ENCODE data around the gene MYL6B.
"Not testable (repeated sequence)": the region's sequence is repeated elsewhere in the genome, so short reads cannot be mapped to it uniquely, and the experiment has no call there.

MYL6B gene

GRCh38 chr12:56154246-56154771, 1.9 kb downstream of the MYL6B start:
- no peaks in the 10 kb centered on the region for H3K9me3 Mint-ChIP-seq
- H3K4me3 Mint-ChIP-seq: no peak overlapping the region
- H3K36me3 Mint-ChIP-seq: peaks cover 2% of the 10 kb centered on the region
- H3K4me1 Mint-ChIP-seq: peaks cover 25% of the 10 kb centered on the region
- no peak overlapping the region for H3K27ac Mint-ChIP-seq
- no peak for DNase-seq (ENCODE audit: low spot score in 2 of 2)
- no peaks in the 10 kb centered on the region for H3K27me3 Mint-ChIP-seq
- no peak for ATAC-seq (ENCODE audit: low read depth)

GRCh38 chr12:56154818-56155217, 2.4 kb downstream of the MYL6B start:
- no peak overlapping the region for H3K27ac Mint-ChIP-seq

GRCh38 chr12:56155256-56155845, 3.0 kb downstream of the MYL6B start:
- H3K9me3 Mint-ChIP-seq: no peaks in the 10 kb centered on the region
- DNase-seq (ENCODE audit: low spot score in 2 of 2) (no peak), ATAC-seq (ENCODE audit: low read depth) (no peak)
- peaks cover 7% of the 10 kb centered on the region for H3K36me3 Mint-ChIP-seq
- H3K27me3 Mint-ChIP-seq: no peaks in the 10 kb centered on the region
- H3K4me3 Mint-ChIP-seq: peak overlapping the region; percentile 46
- peaks cover 36% of the 10 kb centered on the region for H3K4me1 Mint-ChIP-seq
- no peak overlapping the region for H3K27ac Mint-ChIP-seq

More at GRCh38 chr12:56154818-56155217, 2.4 kb downstream of the MYL6B start:
- no peaks in the 10 kb centered on the region for H3K27me3 Mint-ChIP-seq
- DNase-seq (ENCODE audit: low spot score in 2 of 2): no peak
- H3K4me1 Mint-ChIP-seq: peaks cover 31% of the 10 kb centered on the region
- no peak overlapping the region for H3K4me3 Mint-ChIP-seq
- peaks cover 3% of the 10 kb centered on the region for H3K36me3 Mint-ChIP-seq
- H3K9me3 Mint-ChIP-seq: no peaks in the 10 kb centered on the region
- ATAC-seq (ENCODE audit: low read depth): no peak

- not testable (repeated sequence) for ATAC-seq (ENCODE audit: low read depth); H3K9me3 Mint-ChIP-seq; H3K27me3 Mint-ChIP-seq; DNase-seq (ENCODE audit: low spot score in 2 of 2)
- Mint-ChIP-seq H3K4me1 (peaks cover 40% of the 10 kb centered on the region), H3K4me3 (peak overlapping the region; percentile 96), H3K27ac (peak overlapping the region; percentile 98), H3K36me3 (peaks cover 12% of the 10 kb centered on the region)
These were observed 4.2 kb downstream of the MYL6B start for GRCh38 chr12:56156464-56157200.

- ATAC-seq (ENCODE audit: low read depth) (peak; percentile 67), DNase-seq (ENCODE audit: low spot score in 2 of 2) (peak; percentile 67 to 74)
- peak overlapping the region; percentile 98 for H3K27ac Mint-ChIP-seq
- no peaks in the 10 kb centered on the region for H3K27me3 Mint-ChIP-seq
- H3K9me3 Mint-ChIP-seq: no peaks in the 10 kb centered on the region
- peaks cover 38% of the 10 kb centered on the region for H3K4me1 Mint-ChIP-seq
- H3K4me3 Mint-ChIP-seq: peak overlapping the region; percentile 96
- peaks cover 17% of the 10 kb centered on the region for H3K36me3 Mint-ChIP-seq
These were observed 5.0 kb downstream of the MYL6B start for GRCh38 chr12:56157201-56158028.

DNA sequence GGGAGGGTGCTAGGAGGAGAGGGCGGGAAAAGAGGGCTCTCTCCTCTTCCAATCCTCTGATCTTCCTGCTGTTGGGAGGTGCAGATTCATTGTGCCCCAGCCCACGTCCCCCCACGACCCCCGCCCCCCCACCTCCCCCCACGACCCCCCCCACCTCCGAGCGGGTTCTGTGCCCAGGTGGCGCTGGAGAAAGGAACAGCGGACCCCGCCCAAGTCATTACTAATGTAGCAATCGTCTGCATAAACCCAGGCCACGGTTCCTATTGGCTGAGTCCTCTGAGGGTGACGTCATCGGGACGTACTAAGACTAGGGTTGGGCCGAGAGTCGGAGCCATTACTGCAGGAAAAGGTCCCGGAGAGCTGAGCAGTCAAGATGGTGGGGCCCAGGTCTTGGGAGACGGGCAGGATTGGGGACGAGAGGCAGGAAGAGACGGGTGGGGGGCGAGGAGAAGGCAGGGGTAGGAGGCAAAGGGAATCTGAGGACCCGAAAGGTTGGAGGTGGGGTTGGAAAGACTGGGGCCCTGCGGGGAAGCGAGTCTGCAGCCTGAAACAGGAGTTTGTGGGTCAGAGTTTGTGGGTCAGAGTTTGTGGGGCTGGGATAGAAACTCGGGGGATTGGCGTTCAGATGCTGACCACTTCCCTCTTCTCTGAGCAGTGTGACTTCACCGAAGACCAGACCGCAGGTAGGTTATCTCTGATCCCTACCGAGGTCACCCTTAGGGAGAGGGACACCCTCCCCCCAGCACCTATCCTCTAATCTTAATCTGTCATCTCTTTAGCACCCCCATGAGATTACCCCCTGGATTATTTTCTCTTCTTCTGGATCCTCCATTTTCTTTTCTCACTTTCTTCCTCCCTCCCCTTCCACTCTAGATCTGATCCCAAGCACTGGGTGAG, 5.9 kb downstream of the MYL6B start, which contains the start of gene MYL6:
MYL6 (plus strand) TSS at position 331 of the 897 bp plus-strand sequence; CDS start at position 374, 43 bp downstream.
- Mint-ChIP-seq H3K9me3 (no peaks in the 10 kb centered on the region), H3K4me3 (peak within 1 kb of the TSS; percentile 96), H3K27me3 (no peaks in the 10 kb centered on the region), H3K36me3 (peaks cover 20% of the 10 kb centered on the region), H3K4me1 (peaks cover 38% of the 10 kb centered on the region), H3K27ac (peak within 1 kb of the TSS; percentile 98)
- ATAC-seq (ENCODE audit: low read depth) (peak; percentile 90), DNase-seq (ENCODE audit: low spot score in 2 of 2) (peak; percentile 77 to 84)

DNA sequence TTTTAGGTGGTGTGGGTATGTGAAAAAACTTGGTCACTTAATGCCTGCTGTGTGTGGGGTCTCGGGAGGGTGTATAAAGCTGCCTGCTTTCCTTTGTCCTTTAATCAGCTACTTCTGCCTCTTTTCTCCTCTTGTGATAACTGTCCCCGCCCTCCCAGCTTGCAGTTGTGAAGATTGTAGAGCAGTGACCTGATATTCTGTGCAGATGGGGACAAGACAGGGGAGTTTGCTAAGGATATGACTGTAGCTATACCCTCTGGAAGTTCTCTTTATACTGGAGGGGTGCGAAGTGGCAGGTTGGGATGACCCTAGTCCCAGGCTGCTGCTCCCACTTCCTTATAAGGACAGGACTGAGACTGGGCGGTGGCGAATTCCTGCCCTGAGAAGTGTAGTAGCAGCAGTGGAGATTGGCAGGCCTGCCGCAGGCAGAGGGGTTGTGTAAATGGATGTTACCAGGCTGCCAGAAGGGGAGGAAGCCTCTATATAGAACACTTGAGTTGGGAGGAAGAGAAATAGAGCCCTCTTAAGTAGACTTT, 6.6 kb downstream of the MYL6B start:
- Mint-ChIP-seq H3K4me3 (peak overlapping the region; percentile 96), H3K27me3 (no peaks in the 10 kb centered on the region), H3K36me3 (peaks cover 22% of the 10 kb centered on the region), H3K27ac (peak overlapping the region; percentile 98), H3K4me1 (peaks cover 35% of the 10 kb centered on the region), H3K9me3 (no peaks in the 10 kb centered on the region)
- no peak for DNase-seq (ENCODE audit: low spot score in 2 of 2)
- ATAC-seq (ENCODE audit: low read depth): no peak

- H3K4me1 Mint-ChIP-seq: peaks cover 35% of the 10 kb centered on the region
- peaks cover 27% of the 10 kb centered on the region for H3K36me3 Mint-ChIP-seq
These were observed 7.2 kb downstream of the MYL6B start for GRCh38 chr12:56159482-56160192.

GRCh38 chr12:56160193-56160763, 7.9 kb downstream of the MYL6B start:
- H3K27ac Mint-ChIP-seq: peak overlapping the region; percentile 98
- DNase-seq (ENCODE audit: low spot score in 2 of 2) (no peak), ATAC-seq (ENCODE audit: low read depth) (no peak)
- no peaks in the 10 kb centered on the region for H3K9me3 Mint-ChIP-seq
- peaks cover 27% of the 10 kb centered on the region for H3K36me3 Mint-ChIP-seq
- H3K4me3 Mint-ChIP-seq: peak overlapping the region; percentile 96
- H3K4me1 Mint-ChIP-seq: peaks cover 35% of the 10 kb centered on the region
- H3K27me3 Mint-ChIP-seq: no peaks in the 10 kb centered on the region

More at GRCh38 chr12:56159482-56160192, 7.2 kb downstream of the MYL6B start:
- H3K4me3 Mint-ChIP-seq: peak overlapping the region; percentile 96
- DNase-seq (ENCODE audit: low spot score in 2 of 2): no peak
- no peak for ATAC-seq (ENCODE audit: low read depth)
- no peaks in the 10 kb centered on the region for H3K9me3 Mint-ChIP-seq
- peak overlapping the region; percentile 98 for H3K27ac Mint-ChIP-seq
- no peaks in the 10 kb centered on the region for H3K27me3 Mint-ChIP-seq

DNA sequence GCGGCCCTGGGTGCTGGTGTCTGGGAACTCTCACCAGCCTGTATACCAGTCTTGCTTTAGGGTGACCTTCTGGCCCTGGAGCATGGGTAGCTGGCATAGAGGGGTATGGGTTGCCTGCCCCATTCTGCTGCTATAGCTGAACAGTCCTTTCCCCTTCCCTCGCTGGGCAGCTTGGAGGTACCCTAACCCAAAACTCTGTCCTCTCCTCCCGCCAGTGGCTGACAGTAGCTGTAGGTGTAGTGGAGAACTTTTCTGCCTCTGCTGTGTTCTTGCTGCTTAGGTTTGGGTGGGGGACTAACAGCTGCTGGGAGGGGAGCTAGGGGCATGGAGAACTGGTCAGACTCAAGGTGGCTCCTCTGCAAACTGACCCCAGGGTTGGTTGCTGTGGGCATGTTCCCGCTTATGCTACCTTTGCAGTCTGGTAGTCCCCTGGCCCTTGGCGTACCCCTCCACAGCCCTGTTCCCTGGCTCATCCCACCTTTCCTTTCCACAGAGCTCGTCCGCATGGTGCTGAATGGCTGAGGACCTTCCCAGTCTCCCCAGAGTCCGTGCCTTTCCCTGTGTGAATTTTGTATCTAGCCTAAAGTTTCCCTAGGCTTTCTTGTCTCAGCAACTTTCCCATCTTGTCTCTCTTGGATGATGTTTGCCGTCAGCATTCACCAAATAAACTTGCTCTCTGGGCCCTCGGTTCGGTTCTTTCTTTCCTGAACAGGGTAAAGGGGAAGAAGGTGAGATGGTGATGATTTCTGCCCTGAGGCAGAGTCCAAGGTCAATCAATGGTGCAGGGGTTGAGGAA, 8.7 kb downstream of the MYL6B start:
- no peaks in the 10 kb centered on the region for H3K27me3 Mint-ChIP-seq
- peak overlapping the region; percentile 98 for H3K27ac Mint-ChIP-seq
- H3K4me1 Mint-ChIP-seq: peaks cover 30% of the 10 kb centered on the region
- DNase-seq (ENCODE audit: low spot score in 2 of 2) (no peak), ATAC-seq (ENCODE audit: low read depth) (no peak)
- peak overlapping the region; percentile 96 for H3K4me3 Mint-ChIP-seq
- no peaks in the 10 kb centered on the region for H3K9me3 Mint-ChIP-seq
- peaks cover 27% of the 10 kb centered on the region for H3K36me3 Mint-ChIP-seq

- ATAC-seq (ENCODE audit: low read depth) (no peak), DNase-seq (ENCODE audit: low spot score in 2 of 2) (no peak)
- Mint-ChIP-seq H3K27me3 (no peaks in the 10 kb centered on the region), H3K4me3 (no peak overlapping the region), H3K36me3 (peaks cover 27% of the 10 kb centered on the region), H3K9me3 (no peaks in the 10 kb centered on the region), H3K27ac (peak overlapping the region; percentile 98), H3K4me1 (peaks cover 30% of the 10 kb centered on the region)
These were observed 9.4 kb downstream of the MYL6B start for GRCh38 chr12:56161690-56162351.

All from memory B cell (primary cell).